T-helper 2 cell treated with Interferon-gamma antibody and Interleukin-4, amounts not matched to agents 100 ng/mL and 5 ng/mL, for 36 hours (primary cell): ENCODE data around the gene TMEM9B. TPM values are rescaled to one million over a fixed set of nuclear protein-coding genes. Genes with fewer than 3 reads are reported as not detected.
"Not testable (repeated sequence)": the region's sequence is repeated elsewhere in the genome, so short reads cannot be mapped to it uniquely, and the experiment has no call there.

ENCODE experiments used
- intact Hi-C: fragments of 100-400 bp; cut with micrococcal nuclease; formaldehyde crosslinking; loops from one replicate; pipeline ENCODE4 v1.15.1; 2023
- total RNA-seq: library from RNA; stranded (reverse); gene quantifications from 2 replicates; pipeline ENCODE4 v1.2.3, GENCODE V29; 2022

Gene TMEM9B
- total RNA-seq, result 31.8 and 32.9 TPM in 2 replicates

DNA sequence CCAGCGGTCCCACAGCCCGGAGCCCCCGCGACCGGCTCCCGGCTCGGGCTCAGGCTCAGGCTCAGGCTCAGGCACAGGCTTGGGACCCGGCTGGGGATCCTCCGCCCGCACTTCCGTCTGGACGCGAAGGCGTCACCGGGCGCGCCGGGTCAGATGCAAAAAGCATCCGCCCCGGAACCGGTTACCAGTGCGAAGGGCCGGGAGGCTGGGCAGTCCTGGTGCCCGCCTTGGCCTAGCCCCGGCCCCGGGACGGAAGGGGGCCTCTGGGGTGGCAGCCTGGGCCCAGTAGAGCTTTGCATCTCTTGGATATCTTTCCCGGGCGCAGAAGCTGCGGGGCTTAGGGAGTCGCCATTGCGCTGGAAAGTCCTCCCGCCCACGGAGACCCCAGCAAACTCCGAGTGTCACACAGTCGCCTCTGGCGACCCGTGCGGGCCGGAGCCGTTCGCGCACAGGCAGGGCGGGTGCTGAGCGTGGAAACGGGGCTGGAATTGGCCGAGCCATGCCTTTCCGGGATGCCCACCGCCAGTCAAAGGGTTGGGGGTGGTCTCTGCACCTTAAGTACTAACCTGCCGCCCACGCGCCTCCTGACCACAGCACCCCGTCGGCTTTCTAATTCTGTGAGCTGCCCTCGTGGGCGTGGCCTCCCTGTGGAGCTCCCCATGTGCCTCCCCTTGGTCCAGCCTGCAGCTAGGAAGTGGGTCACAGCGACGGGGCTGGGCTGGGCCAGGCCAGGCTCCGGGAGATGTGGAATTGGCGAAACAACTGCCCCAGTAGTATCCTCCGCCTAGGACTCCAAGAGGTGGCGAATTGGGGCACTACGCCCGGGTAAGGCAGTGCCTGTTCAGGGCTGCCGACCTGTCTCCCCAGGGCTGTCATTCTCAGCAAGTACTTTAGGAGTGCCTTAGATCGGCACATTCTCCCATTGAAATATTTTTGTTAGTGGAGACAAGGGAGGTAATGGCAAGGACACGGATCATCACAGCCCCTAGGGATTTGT is at the start of gene TMEM9B:
TSS of gene TMEM9B (minus strand) at position 119 of the 997 bp plus-strand sequence. CDS start 129 bp downstream, outside the sequence.
- intact Hi-C loops, result loop anchor here (1.0 to 5.0 kb wide), 11 partner anchors 39 to 977 kb away; partner anchors contain the start of genes AKIP1, EIF3F, RPL27A and TMEM41B

DNA sequence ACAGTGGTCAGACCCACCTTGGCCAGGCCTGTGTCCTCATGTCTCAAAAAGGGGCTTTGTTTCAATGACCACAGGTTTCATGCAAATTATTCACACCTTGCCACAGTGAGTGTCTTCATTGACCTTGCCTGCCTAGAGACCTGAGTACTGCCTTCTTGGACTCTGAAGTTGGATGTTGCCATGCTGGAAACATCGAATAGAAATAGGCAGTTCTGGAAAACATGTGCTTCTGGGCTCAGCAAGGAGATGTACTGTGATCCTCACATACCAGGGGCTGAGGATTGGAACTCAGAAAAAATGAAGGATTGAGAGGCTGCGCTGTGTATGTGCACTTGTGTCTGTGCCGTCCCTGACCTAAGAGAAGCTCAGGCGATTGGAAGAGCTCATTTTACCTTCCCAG is 49.1 kb upstream of the TMEM9B start:
- intact Hi-C loops, result no loop called here

DNA sequence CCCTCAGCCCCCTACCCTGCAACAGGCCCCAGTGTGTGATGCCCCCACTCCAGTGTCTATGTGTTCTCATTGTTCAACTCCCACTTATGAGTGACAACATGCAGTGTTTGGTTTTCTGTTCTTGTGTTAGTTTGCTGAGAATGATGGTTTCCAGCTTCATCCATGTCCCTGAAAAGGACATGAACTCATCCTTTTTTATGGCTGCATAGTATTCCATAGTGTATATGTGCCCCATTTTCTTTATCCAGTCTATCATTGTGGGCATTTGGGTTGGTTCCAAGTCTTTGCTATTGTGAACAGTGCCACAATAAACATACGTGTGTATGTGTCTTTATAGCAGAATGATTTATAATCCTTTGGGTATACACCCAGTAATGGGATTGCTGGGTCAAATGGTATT is 45.3 kb upstream of the TMEM9B start:
- intact Hi-C loops, result not testable (repeated sequence)

DNA sequence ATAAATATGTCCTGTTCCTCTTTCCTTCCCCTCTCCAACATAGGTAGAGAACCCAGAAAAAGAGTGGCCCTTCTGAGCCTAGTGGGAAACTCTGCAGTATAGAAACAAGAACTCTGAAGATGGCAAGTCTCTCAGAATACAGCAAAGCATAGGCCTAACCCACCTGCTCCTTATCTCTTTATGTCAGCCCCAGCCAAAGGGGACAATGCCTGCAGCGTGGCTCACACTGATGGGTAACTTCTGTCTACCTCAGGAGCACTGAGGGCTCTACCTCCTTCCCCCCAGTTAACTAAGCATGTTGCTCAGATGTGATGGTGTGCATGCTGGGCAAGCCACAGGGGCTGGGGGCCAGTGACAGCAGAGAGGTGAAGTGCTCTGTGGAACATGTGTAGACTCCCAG is 44.4 kb upstream of the TMEM9B start:
- intact Hi-C loops, result no loop called here

DNA sequence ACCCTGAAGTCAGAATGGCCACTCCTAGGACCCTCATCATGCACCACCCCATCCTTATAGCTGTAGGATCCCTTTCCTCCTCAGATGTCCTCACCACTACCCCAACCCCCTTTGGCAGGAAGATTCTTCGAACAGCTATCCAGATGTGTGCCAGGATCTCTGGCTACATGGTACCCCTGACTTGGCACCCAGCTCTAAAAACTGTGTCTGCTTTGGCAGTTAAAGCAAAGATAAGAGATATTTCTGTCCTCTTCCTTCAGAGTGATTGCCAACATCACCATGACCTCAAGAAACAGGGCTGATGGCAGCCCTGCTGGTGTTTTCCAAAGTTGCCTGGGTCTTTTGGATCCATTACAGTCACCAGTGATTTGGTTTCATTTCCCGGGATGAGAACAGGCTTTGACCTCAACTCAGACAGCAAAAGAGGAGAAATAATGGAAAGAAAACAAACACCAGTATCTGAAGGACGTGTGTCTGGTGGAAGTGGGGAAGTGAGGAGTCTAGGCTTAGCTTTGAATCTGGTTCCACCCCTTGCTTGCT is 43.8 kb upstream of the TMEM9B start:
- intact Hi-C loops, result no loop called here

GRCh38 chr11:9005087-9005486 is 40.8 kb upstream of the TMEM9B start:
- intact Hi-C loops, result no loop called here

GRCh38 chr11:9004183-9004926 is 40.1 kb upstream of the TMEM9B start:
- intact Hi-C loops, result loop anchor here (5.0 kb wide), 3 partner anchors 58 to 317 kb away; partner anchors contain the start of gene AKIP1

GRCh38 chr11:9003573-9004182 is 39.4 kb upstream of the TMEM9B start, which contains the start of gene NRIP3:
Gene NRIP3, minus strand, starts transcription at chr11:9004001. Its CDS starts 66 bp downstream, at chr11:9003935.
- intact Hi-C loops, result loop anchor here (1.0 to 5.0 kb wide), 5 partner anchors 17 to 316 kb away; partner anchors contain the start of genes AKIP1 and TMEM9B

DNA sequence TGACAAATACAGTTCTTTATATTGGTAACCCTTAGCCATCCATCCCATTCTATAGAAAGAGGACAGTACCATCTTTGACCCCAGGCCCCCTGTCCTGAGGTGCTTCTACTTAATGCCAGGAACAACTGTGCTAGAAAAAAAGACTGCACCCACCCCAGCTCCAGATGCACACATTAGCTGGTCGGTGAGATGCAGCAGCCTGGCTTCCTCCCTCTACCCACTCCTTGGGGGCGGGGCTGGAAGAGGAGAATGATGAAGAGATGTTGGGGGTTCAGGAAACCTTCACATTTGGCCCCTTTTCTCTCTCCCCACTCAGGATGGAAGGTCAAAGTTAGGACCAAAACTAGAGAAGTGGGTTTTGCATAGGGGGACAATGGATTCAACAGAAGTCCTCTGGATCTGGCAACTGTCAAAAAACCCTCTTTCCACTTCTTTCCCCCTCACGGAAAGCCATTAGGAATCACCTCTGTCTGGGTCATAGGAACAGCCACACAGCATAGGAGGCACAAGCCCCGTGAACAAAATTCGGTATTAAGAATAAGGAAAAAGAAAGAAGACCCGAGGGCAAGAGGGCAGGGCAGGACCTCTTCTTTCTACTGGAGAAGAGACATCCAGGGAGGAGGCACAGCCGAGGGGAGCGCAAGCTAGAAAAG is 38.8 kb upstream of the TMEM9B start:
- intact Hi-C loops, result loop anchor here (1.0 to 5.0 kb wide), 5 partner anchors 16 to 316 kb away; partner anchors contain the start of genes AKIP1 and TMEM9B

DNA sequence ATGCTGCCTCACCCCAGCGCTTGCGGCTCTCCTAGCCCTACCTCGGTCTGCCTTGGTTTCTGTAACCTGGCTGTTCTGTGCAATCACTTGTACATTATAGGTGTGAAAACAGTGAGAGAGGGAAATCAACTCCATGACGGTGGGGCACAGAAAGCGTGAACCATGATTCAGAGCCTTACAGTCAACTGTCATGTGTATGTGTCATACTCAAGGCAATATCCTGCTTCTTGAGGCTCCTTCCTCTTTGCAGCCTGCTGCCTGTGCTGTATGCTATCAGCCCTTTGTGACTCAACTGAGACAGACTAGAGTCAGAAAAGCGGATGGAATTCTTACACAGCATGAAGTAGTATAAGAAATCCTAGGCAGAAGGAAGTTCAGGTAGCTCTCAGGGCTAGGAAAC is 37.5 kb upstream of the TMEM9B start:
- intact Hi-C loops, result loop anchor here (2.0 to 5.0 kb wide), 4 partner anchors 15 to 314 kb away; partner anchors contain the start of gene AKIP1

DNA sequence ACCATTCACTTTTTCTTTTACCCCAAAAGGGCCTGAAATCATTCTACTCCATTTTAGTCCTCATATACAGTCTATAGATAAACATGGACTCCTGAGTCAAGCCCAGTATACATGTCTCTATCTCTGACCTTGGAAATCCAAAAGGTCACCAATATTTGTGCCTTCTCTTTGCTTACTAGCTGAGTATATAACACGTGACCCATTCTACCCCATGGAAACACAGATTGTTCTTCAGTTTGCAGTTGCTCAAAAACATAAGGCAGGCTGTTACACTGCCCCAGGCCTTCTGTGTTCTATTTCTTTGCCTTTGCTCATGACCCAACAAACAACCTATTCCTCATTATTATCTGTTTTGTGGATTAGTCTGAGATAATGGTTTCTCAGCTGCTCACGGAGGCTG is 33.8 kb upstream of the TMEM9B start:
- intact Hi-C loops, result no loop called here

DNA sequence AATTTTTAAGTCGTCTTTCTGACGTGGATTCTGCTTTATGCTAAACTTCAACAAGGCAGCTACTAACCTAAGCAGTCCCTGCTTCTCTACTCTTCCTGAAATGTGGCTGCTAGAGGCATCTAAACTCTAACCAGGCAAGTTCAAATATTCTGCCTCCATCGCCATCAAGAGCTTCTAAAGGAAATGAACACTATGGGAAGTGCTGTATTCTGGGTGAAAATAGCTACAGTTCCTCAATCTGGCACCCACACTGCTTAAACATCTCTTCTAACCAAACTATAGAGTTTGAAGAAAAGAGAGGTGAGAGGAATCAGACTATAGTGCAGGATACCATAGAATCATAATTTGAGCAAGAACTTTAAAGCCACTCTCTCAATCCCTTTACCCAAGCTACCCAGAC is 33.2 kb upstream of the TMEM9B start:
- intact Hi-C loops, result no loop called here

GRCh38 chr11:8989453-8989852 is 25.2 kb upstream of the TMEM9B start:
- intact Hi-C loops, result no loop called here

DNA sequence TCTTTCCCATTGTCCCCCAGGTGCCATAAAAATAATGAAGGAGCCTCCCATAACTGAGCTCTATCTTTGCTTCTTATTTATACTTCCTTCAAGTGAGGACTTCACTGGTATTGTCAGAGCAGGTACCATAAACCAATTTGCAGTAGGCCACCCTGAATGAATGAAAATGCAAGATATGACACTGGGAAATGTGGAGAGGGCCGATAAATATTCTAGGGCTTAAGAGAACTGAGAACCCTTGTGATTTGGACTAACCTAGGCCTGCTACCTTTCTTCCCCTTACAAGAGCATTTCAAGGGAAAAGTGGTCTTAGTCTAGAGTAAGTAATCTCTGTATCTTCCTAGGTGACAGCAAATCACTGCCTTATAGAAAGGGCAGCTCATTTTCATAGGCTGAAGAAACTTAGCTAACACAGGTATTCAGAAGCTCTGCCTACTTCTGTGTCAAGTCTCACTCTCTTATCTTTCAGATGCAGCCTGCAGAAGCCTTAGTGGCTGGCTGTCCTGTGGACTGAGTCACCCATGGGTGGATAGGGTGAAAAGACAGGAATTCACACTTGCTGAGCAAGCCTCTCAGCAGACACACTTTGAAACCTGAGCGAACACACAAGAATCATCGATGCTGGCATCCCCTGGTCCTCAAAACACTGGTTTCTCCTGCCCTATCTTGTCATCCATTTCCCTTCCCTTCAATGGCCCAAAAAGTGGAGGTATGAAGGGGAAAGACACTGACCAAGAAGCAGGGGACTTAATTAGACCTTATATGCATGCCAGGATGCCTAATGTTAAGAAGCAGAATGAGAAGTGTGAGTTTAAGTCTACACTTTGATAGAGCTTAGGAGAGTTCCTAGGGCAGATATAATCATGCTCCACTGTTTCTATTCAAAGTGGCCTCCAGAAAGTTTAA is 24.3 kb upstream of the TMEM9B start:
- intact Hi-C loops, result no loop called here

- intact Hi-C loops, result loop anchor here (2.0 kb wide), 1 partner anchor 15 kb away; no protein-coding TSS in a partner anchor
Observed at GRCh38 chr11:8987446-8987845, 23.2 kb upstream of the TMEM9B start.

- intact Hi-C loops, result loop anchor here (2.0 kb wide), 1 partner anchor 16 kb away; no protein-coding TSS in a partner anchor
Observed at GRCh38 chr11:8986772-8987171, 22.5 kb upstream of the TMEM9B start.

DNA sequence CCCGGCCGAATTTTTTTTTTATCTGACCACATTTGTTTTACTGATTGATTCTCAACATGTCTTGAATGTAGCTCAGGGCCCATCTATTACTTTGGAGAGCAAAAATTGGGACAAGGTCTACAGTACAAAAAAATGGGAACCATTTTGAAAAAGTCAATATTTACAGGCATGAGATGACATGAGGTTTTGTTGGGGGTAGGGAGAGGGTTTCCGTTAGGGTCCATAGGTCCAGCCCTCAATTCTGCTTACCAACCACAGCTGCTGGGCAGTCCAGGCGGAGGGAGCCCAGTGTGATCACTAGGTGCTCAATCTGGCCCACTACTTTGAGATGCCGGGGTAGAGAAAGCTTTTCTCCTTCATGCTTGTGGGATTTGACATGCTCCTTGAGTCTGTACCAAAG is 21.2 kb upstream of the TMEM9B start:
- intact Hi-C loops, result no loop called here

DNA sequence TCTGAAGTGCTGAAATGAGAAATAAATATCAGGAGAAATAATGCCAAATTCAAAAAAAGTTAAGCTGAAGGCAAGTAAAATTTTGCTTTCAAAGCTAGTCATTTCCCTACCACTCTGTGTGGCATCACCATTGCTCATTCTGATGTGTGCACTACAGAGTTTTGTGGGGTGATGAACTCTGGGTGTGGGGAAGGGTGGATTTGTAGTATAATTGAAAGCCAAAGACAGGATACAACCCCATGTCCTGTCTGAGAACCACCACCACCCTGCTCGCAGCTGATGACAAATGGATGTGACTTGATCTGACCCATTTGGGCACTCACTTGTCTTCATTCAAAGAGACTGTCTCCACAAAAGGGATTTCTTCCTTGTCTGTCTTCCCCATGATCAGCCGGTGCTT is 19.3 kb upstream of the TMEM9B start:
- intact Hi-C loops, result no loop called here

GRCh38 chr11:8980485-8980884 is 16.2 kb upstream of the TMEM9B start:
- intact Hi-C loops, result no loop called here
